Measurements from ENCODE around the gene CARD11. TPM values are rescaled to one million over a fixed set of nuclear protein-coding genes. Genes with fewer than 3 reads are reported as not detected.
A peak's percentile ranks its signal among the peaks of the same experiment; 100 is the strongest.

CARD11 gene
- total and polyA plus RNA-seq, 8 donors, result 0.31 to 6.2 (median 1.5) TPM

GRCh38 chr7:2953588-2954407 is 89.9 kb downstream of the CARD11 start:
- no peaks in the 10 kb centered on the region for H3K27me3 ChIP-seq
- no peak overlapping the region for H3K27ac ChIP-seq
- H3K4me3 ChIP-seq, result no peak overlapping the region
- TF ChIP-seq CTCF (IDR thresholded peaks at IDR 0.05), result no peak
- no peaks in the 10 kb centered on the region for H3K9me3 ChIP-seq
- H3K36me3 ChIP-seq, result no peaks in the 10 kb centered on the region
- ATAC-seq, result no peak
- WGBS, 2 donors, result 83 to 86% methylated on average over 11 of the region's 11 CpGs
- no peaks in the 10 kb centered on the region for H3K4me1 ChIP-seq
- no peak for FAIRE-seq
- intact Hi-C loops (cut with DNase I), result no loop called here
- DNase-seq, result no peak

- WGBS, 2 donors, result 60 to 71% methylated on average over 5 of the region's 5 CpGs
- intact Hi-C loops (cut with DNase I), result no loop called here
- Histone ChIP-seq H3K9me3 (no peaks in the 10 kb centered on the region), H3K27me3 (no peaks in the 10 kb centered on the region), H3K27ac (no peak overlapping the region), H3K4me1 (no peaks in the 10 kb centered on the region), H3K36me3 (no peaks in the 10 kb centered on the region), H3K4me3 (no peak overlapping the region)
- no peak for TF ChIP-seq CTCF (IDR thresholded peaks at IDR 0.05)
- no peak for ATAC-seq
- DNase-seq, result no peak
- no peak for FAIRE-seq
Measured at GRCh38 chr7:2953099-2953498, 90.6 kb downstream of the CARD11 start.

- Histone ChIP-seq H3K27ac (no peak overlapping the region), H3K9me3 (no peaks in the 10 kb centered on the region), H3K36me3 (no peaks in the 10 kb centered on the region), H3K27me3 (no peaks in the 10 kb centered on the region), H3K4me3 (no peak overlapping the region), H3K4me1 (no peaks in the 10 kb centered on the region)
- FAIRE-seq (no peak), ATAC-seq (no peak), DNase-seq (no peak)
- intact Hi-C loops (cut with DNase I), result no loop called here
- no peak for TF ChIP-seq CTCF (IDR thresholded peaks at IDR 0.05)
- WGBS, 2 donors, result 91 to 93% methylated on average over 4 of the region's 4 CpGs
Measured at GRCh38 chr7:2952316-2952715, 91.4 kb downstream of the CARD11 start.

- no peaks in the 10 kb centered on the region for H3K27me3 ChIP-seq
- no peak for FAIRE-seq
- ATAC-seq, result peak in 1 of 4 donors; percentile 22
- no peaks in the 10 kb centered on the region for H3K9me3 ChIP-seq
- no peak overlapping the region for H3K27ac ChIP-seq
- H3K4me3 ChIP-seq, result no peak overlapping the region
- no peaks in the 10 kb centered on the region for H3K4me1 ChIP-seq
- intact Hi-C loops (cut with DNase I), result no loop called here
- TF ChIP-seq CTCF (IDR thresholded peaks at IDR 0.05), result no peak
- DNase-seq, result no peak
- H3K36me3 ChIP-seq, result no peaks in the 10 kb centered on the region
Measured at GRCh38 chr7:2950578-2950977, 93.1 kb downstream of the CARD11 start.

- DNase-seq (no peak), FAIRE-seq (no peak), ATAC-seq (no peak)
- Histone ChIP-seq H3K9me3 (no peaks in the 10 kb centered on the region), H3K4me3 (no peak overlapping the region), H3K4me1 (no peaks in the 10 kb centered on the region), H3K36me3 (no peaks in the 10 kb centered on the region), H3K27ac (no peak overlapping the region), H3K27me3 (no peaks in the 10 kb centered on the region)
- no peak for TF ChIP-seq CTCF (IDR thresholded peaks at IDR 0.05)
- intact Hi-C loops (cut with DNase I), result no loop called here
- 72 to 73% methylated on average over 2 of the region's 2 CpGs for whole genome bisulfite sequencing, 2 donors
Measured at GRCh38 chr7:2948749-2949148, 94.9 kb downstream of the CARD11 start.
